ENCODE measurements around the gene BICRAL.

- no peak for TF ChIP-seq POLR2A (IDR thresholded peaks at IDR 0.05; ENCODE audit: low read length)
- no peak for TF ChIP-seq GATA1 (IDR thresholded peaks at IDR 0.05; ENCODE audit: low read depth, low read length)
Measured at GRCh38 chr6:42769051-42769450, 12.8 kb upstream of the BICRAL start.

Measured in erythroblast (primary cell).